ENCODE measurements around the gene LAMC2.

DNA sequence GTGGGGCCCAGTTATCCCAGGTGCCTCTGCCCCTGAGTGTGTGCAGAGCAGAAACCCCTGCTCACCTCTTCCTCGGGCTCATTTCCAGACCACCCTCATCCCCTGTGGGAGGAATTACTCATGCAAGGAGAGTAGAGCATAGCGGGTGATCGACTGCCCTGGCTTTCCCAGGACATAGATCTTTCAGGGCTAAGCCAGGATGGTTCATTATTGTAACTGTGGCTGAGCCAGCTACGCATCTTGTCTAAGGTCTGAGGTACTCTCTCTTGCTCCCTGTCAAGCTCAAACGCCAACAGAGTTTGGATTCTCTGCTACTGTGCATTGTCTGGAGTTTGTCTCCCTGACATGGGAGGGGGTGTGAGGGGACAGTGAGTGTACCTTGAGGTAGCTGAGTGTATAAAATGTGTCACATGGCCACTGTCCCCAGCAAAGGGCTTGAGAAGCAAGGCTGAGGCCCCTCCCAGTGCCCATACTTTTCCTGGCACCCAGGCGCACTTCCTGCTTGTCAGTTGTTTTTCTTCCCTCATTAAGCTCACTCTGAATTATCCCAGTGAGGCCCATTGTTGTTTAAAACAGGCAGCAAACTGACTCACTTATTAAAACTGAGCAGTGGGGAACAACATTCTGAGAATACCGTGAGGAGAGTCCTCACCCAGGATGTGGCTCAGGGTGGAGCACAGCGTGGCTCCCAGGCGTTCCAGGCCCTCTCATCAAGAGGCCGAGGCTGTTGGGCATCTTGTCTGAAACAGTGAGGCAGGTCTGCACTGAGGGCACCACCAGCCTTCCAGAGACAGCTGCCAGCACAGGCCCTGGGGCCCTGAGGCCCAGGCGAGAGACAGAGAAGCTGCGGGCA, 92.9 kb downstream of the LAMC2 start:
- TF ChIP-seq EZH2phosphoT487 (IDR thresholded peaks at IDR 0.05) (no peak), EZH2 (IDR thresholded peaks at IDR 0.05) (no peak)
- TF ChIP-seq, protein P1, sequence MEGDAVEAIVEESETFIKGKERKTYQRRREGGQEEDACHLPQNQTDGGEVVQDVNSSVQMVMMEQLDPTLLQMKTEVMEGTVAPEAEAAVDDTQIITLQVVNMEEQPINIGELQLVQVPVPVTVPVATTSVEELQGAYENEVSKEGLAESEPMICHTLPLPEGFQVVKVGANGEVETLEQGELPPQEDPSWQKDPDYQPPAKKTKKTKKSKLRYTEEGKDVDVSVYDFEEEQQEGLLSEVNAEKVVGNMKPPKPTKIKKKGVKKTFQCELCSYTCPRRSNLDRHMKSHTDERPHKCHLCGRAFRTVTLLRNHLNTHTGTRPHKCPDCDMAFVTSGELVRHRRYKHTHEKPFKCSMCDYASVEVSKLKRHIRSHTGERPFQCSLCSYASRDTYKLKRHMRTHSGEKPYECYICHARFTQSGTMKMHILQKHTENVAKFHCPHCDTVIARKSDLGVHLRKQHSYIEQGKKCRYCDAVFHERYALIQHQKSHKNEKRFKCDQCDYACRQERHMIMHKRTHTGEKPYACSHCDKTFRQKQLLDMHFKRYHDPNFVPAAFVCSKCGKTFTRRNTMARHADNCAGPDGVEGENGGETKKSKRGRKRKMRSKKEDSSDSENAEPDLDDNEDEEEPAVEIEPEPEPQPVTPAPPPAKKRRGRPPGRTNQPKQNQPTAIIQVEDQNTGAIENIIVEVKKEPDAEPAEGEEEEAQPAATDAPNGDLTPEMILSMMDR (IDR thresholded peaks at IDR 0.05), result no peak

All from neural progenitor cell (in vitro differentiated cells).